ENCODE data around the gene ANKHD1.

ANKHD1 gene

DNA sequence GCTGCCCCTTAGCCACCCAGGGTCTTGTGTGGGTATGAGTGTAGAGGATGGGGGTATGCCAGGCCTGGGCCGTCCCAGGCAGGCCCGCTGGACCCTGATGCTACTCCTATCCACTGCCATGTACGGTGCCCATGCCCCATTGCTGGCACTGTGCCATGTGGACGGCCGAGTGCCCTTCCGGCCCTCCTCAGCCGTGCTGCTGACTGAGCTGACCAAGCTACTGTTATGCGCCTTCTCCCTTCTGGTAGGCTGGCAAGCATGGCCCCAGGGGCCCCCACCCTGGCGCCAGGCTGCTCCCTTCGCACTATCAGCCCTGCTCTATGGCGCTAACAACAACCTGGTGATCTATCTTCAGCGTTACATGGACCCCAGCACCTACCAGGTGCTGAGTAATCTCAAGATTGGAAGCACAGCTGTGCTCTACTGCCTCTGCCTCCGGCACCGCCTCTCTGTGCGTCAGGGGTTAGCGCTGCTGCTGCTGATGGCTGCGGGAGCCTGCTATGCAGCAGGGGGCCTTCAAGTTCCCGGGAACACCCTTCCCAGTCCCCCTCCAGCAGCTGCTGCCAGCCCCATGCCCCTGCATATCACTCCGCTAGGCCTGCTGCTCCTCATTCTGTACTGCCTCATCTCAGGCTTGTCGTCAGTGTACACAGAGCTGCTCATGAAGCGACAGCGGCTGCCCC lies 165.6 kb downstream of the ANKHD1 start:
- Histone ChIP-seq H3K27ac (replicated peaks) (no peak overlapping the region), H3K27me3 (ENCODE audit: insufficient read depth, poor library complexity, severe bottlenecking) (no peaks in the 10 kb centered on the region), H3K4me3 (replicated peaks; ENCODE audit: insufficient read depth, low read length) (no peak overlapping the region)
- DNase-seq (ENCODE audit: low read depth in 1 of 2, low spot score in 1 of 2): no peak
- TF ChIP-seq SPI1 (IDR thresholded peaks at IDR 0.05; ENCODE audit: borderline replicate concordance, low read depth): no peak
- TF ChIP-seq POLR2AphosphoS5 (IDR thresholded peaks at IDR 0.05; ENCODE audit: low read depth): no peak
- no peak for TF ChIP-seq CTCF (IDR thresholded peaks at IDR 0.05; ENCODE audit: insufficient read depth, low read length)
- no peak for TF ChIP-seq GABPA (IDR thresholded peaks at IDR 0.05; ENCODE audit: low read depth)
- TF ChIP-seq, protein P1, sequence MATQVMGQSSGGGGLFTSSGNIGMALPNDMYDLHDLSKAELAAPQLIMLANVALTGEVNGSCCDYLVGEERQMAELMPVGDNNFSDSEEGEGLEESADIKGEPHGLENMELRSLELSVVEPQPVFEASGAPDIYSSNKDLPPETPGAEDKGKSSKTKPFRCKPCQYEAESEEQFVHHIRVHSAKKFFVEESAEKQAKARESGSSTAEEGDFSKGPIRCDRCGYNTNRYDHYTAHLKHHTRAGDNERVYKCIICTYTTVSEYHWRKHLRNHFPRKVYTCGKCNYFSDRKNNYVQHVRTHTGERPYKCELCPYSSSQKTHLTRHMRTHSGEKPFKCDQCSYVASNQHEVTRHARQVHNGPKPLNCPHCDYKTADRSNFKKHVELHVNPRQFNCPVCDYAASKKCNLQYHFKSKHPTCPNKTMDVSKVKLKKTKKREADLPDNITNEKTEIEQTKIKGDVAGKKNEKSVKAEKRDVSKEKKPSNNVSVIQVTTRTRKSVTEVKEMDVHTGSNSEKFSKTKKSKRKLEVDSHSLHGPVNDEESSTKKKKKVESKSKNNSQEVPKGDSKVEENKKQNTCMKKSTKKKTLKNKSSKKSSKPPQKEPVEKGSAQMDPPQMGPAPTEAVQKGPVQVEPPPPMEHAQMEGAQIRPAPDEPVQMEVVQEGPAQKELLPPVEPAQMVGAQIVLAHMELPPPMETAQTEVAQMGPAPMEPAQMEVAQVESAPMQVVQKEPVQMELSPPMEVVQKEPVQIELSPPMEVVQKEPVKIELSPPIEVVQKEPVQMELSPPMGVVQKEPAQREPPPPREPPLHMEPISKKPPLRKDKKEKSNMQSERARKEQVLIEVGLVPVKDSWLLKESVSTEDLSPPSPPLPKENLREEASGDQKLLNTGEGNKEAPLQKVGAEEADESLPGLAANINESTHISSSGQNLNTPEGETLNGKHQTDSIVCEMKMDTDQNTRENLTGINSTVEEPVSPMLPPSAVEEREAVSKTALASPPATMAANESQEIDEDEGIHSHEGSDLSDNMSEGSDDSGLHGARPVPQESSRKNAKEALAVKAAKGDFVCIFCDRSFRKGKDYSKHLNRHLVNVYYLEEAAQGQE (IDR thresholded peaks at IDR 0.05; ENCODE audit: insufficient replicate concordance, low read depth): no peak

DNA sequence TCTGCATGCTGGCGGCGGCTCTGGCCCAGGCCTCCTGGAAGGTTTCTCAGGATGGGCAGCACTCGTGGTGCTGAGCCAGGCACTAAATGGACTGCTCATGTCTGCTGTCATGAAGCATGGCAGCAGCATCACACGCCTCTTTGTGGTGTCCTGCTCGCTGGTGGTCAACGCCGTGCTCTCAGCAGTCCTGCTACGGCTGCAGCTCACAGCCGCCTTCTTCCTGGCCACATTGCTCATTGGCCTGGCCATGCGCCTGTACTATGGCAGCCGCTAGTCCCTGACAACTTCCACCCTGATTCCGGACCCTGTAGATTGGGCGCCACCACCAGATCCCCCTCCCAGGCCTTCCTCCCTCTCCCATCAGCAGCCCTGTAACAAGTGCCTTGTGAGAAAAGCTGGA lies 166.2 kb downstream of the ANKHD1 start:
- DNase-seq (ENCODE audit: low read depth in 1 of 2, low spot score in 1 of 2): no peak
- H3K27ac ChIP-seq (replicated peaks): no peak overlapping the region
- no peaks in the 10 kb centered on the region for H3K27me3 ChIP-seq (ENCODE audit: insufficient read depth, poor library complexity, severe bottlenecking)
- TF ChIP-seq GABPA (IDR thresholded peaks at IDR 0.05; ENCODE audit: low read depth): no peak
- TF ChIP-seq CTCF (IDR thresholded peaks at IDR 0.05; ENCODE audit: insufficient read depth, low read length): no peak
- TF ChIP-seq POLR2AphosphoS5 (IDR thresholded peaks at IDR 0.05; ENCODE audit: low read depth): no peak
- TF ChIP-seq, protein P1 (IDR thresholded peaks at IDR 0.05; ENCODE audit: insufficient replicate concordance, low read depth): no peak
- no peak for TF ChIP-seq SPI1 (IDR thresholded peaks at IDR 0.05; ENCODE audit: borderline replicate concordance, low read depth)
- H3K4me3 ChIP-seq (replicated peaks; ENCODE audit: insufficient read depth, low read length): no peak overlapping the region

DNA sequence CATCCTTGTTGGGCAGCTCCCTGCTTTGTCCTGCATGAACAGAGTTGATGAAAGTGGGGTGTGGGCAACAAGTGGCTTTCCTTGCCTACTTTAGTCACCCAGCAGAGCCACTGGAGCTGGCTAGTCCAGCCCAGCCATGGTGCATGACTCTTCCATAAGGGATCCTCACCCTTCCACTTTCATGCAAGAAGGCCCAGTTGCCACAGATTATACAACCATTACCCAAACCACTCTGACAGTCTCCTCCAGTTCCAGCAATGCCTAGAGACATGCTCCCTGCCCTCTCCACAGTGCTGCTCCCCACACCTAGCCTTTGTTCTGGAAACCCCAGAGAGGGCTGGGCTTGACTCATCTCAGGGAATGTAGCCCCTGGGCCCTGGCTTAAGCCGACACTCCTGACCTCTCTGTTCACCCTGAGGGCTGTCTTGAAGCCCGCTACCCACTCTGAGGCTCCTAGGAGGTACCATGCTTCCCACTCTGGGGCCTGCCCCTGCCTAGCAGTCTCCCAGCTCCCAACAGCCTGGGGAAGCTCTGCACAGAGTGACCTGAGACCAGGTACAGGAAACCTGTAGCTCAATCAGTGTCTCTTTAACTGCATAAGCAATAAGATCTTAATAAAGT lies 166.9 kb downstream of the ANKHD1 start:
- TF ChIP-seq POLR2AphosphoS5 (IDR thresholded peaks at IDR 0.05; ENCODE audit: low read depth) (no peak), CTCF (IDR thresholded peaks at IDR 0.05; ENCODE audit: insufficient read depth, low read length) (no peak), SPI1 (IDR thresholded peaks at IDR 0.05; ENCODE audit: borderline replicate concordance, low read depth) (no peak), GABPA (IDR thresholded peaks at IDR 0.05; ENCODE audit: low read depth) (no peak)
- TF ChIP-seq, protein P1 (IDR thresholded peaks at IDR 0.05; ENCODE audit: insufficient replicate concordance, low read depth): no peak
- DNase-seq (ENCODE audit: low read depth in 1 of 2, low spot score in 1 of 2): no peak
- Histone ChIP-seq H3K27me3 (ENCODE audit: insufficient read depth, poor library complexity, severe bottlenecking) (no peaks in the 10 kb centered on the region), H3K4me3 (replicated peaks; ENCODE audit: insufficient read depth, low read length) (no peak overlapping the region), H3K27ac (replicated peaks) (no peak overlapping the region)
